ENCODE measurements around the gene CCT8L2.
"Not testable (repeated sequence)": the region's sequence is repeated elsewhere in the genome, so short reads cannot be mapped to it uniquely, and the experiment has no call there.

The CCT8L2 gene

GRCh38 chr22:16592231-16592630 is 379 bp downstream of the CCT8L2 start:
- not testable (repeated sequence) for DNase-seq

DNA sequence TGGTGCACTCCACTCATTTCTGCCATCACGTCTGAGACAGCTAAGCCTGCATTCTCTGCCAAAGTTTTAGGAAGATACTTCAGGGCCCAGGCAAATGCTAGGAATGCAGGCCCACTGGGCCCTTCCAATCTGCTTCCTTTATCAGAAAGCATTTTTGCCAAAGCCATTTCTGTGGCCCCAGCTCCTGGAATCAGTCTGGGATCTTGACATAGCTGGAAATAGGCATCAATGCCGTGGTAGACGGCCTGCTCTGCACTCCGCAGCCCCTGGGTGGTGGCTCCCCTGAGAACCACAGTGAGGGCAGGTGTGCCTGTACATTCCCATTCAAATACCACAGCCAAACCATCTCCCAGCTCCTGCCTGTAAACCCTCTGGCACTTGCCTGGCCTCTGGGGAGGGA is 1.5 kb downstream of the CCT8L2 start:
- DNase-seq: not testable (repeated sequence)

- DNase-seq: no peak
These were observed 5.6 kb downstream of the CCT8L2 start for GRCh38 chr22:16586991-16587390.

DNA sequence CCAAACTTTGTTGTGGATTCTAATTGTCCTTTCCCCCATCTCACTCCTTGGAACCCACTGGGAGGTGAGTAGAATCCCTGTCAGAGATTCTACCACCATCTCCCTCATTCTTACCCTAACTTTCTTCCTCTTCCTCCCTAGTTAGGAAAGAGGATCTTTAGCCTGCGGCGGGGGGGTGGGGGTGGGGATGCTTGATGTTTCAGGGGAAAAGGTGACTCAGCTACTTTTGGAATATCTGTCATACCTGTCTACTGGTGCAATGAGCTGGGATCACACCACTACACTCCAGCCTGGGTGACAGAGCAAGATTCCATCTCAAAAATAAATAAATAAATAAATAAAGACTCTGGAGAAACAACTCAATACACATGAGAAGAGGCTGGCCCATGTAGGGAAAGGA is 6.4 kb downstream of the CCT8L2 start:
- DNase-seq: no peak

- not testable (repeated sequence) for DNase-seq
These were observed 11.7 kb downstream of the CCT8L2 start for GRCh38 chr22:16580872-16581271.

DNA sequence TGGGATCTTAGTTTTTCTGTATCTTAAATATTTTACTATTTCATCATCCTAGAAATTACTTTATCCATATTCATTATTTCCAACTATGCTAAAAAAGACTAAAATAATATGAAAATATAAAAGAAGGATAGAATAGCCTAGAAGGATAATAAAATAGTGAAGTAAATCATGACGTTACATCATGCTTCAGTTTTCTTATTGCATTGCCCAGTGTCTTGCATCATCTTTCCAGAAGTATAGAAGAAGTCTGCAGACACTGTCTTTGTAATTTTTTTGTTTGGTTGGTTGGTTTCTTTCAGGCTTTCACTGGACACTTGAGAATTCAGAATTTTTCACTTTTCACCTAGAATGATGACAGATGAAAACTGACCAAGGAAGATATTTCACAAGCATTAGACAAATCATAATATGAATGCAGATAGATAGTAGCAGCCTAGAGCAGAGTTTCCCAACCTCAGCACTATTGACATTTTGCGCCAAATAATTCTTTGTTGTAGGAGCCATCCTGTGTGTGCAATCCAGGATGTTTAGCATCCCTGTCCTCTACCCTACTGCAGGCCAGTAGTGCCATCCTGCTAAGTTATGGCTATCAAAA is 23.3 kb downstream of the CCT8L2 start:
- DNase-seq: not testable (repeated sequence)

DNA sequence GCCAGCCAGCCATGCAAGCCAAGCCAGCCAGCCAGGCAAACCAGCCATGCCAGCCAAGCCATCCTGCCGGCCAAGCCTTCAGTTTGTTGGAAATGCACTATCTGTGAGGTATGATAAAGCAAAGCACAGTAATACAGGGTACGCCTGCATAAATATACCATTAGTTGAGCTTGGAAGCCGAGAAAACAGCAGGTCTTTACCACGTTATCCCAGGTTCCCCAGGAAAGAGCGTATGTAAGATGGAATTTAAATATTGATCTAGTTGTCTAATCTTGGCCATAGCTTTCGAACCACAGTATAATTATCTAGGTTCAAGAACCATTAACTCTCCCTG is 24.2 kb downstream of the CCT8L2 start:
- DNase-seq: no peak

DNA sequence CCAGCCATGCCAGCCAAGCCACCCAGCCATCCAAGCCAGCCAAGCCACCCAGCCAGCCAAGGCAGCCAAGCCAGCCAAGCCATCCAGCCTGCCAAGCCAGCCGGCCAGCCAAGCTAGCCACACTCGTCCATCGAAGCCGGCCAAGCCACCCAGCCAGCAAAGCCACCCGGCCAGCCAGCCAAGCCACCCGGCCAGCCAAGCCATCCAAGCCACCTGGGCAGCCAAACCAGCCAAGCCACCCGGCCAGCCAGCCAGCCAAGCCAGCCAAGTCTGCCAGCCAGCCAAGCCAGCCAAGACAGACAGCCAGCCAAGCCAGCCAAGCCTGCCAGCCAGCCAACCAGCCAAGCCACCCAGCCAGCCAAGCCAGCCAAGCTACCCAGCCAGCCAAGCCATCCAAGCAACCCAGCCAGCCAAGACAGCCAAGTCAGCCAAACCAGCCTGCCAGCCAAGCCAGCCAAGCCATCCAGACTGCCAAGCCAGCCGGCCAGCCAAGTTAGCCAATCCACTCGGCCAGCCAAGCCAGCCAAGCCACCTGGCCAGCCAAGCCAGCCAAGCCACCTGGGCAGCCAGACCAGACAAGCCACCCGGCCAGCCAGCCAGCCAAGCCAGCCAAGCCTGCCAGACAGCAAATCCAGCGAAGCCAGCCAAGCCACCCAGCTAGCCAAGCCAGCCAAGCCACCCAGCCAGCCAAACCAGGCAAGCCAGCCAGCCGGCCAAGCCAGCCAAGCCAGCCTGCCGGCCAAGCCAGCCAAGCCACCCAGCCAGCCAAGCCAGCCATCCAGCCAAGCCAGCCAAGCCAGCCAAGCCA is 24.8 kb downstream of the CCT8L2 start:
- not testable (repeated sequence) for DNase-seq

- not testable (repeated sequence) for DNase-seq
These were observed 26.0 kb downstream of the CCT8L2 start for GRCh38 chr22:16566421-16567151.

- DNase-seq: not testable (repeated sequence)
These were observed 26.8 kb downstream of the CCT8L2 start for GRCh38 chr22:16565585-16566420.

- not testable (repeated sequence) for DNase-seq
These were observed 27.6 kb downstream of the CCT8L2 start for GRCh38 chr22:16564837-16565584.

DNA sequence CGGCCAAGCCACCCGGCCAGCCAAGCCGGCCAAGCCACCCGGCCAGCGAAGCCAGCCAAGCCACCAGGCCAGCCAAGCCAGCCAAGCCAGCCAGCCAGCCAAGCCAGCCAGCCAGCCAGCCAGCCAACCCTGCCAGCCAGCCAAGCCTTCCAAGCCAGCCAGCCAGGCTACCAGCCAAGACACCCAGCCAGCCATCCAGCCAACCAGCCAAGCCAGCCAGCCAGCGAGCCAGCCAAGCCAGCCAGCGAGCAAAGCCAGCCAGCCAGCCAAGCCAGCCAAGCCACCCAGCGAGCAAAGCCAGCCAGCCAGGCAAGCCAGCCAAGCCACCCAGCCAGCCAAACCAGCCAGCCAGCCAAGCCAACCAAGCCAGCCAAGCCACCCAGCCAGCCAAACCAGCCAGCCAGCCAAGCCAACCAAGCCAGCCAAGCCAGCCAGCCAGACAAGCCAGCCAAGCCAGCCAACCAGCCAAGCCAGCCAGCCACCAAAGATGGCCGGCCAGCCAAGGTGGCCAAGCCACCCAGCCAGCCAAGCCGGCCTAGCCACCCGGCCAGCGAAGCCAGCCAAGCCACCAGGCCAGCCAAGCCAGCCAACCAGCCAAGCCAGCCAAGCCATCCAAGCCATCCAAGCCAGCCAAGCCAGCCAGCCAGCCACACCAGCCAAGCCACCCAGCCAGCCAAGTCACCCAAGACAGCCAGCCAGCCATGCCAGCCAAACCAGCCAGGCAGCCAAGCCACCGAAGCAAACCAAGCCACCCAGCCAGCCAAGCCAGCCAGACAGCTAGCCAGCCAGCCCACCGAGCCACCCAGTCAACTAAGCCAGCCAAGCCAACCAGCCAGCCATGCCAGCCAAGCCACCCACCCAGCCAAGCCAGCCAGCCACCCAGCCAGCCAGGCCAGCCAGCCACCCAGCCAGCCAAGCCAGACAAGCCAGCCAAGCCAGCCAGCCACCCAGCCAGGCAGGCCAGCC is 28.8 kb downstream of the CCT8L2 start:
- DNase-seq: no peak

- no peak for DNase-seq
These were observed 29.7 kb downstream of the CCT8L2 start for GRCh38 chr22:16562711-16563554.

DNA sequence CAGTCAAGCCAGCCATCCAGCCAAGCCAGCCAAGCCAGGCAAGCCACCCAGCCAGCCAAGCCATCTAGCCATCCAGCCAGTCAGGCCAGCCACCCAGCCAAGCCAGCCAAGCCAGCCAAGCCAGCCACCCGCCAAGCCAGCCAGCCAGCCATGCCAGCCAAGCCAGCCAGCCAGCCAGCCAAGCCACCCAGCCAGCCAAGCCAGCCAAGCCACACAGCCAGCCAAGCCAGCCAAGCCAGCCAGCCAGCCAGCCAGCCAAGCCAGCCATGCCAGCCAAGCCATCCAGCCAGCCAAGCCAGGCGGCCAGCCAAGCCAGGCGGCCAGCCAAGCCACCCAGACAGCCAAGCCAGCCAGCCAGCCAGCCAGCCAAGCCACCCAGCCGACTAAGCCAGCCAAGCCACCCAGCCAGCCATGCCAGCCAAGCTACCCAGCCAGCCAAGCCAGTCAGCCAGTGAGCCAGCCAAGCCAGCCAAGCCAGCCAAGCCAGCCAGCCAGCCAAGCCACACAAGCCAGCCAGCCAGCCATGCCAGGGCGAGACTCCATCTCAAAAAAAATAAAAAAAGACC is 31.4 kb downstream of the CCT8L2 start:
- DNase-seq: not testable (repeated sequence)

DNA sequence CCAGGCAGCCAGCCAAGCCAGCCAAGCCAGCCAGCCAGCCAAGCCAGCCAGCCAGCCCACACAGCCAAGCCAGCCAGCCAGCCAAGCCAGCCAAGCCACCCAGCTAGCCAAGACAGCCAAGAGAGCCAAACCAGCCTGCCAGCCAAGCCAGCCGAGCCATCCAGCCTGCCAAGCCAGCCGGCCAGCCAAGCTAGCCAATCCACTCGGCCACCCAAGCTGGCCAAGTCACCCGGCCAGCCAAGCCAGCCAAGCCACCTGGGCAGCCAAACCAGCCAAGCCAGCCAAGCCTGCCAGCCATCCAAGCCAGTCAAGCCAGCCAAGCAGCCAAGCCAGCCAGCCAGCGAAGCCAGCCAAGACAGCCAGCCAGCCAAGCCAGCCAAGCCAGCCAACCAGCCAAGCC is 32.0 kb downstream of the CCT8L2 start:
- DNase-seq: not testable (repeated sequence)

DNA sequence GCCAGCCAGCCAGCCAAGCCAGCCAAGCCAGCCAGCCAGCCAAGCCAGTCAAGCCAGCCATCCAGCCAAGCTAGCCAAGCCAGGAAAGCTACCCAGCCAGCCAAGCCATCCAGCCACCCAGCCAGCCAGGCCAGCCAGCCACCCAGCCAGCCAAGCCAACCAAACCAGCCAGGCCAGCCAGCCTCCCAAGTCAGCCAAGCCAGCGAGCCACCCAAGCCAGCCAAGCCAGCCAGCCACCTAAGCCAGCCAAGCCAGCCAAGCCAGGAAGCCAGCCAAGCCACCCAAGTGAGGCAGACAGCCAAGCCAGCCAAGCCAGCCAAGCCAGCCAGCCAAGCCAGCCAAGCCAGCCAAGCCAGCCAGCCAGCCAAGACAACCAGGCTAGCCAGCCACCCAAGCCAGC is 32.6 kb downstream of the CCT8L2 start:
- DNase-seq: not testable (repeated sequence)

GRCh38 chr22:16559056-16559955 is 33.3 kb downstream of the CCT8L2 start:
- DNase-seq: no peak

- DNase-seq: not testable (repeated sequence)
These were observed 34.1 kb downstream of the CCT8L2 start for GRCh38 chr22:16558376-16558945.
